HG02571 (cell line): ENCODE measurements around the gene RPTOR.

Source experiments
- ATAC-seq: cut with Tn5 transposase; IDR thresholded peaks from one replicate; pipeline ENCODE4 v1.9.1; 2021; ENCODE audit warnings: mild to moderate bottlenecking, moderate library complexity; ENCODE audit not compliant: unreplicated experiment

Gene RPTOR

GRCh38 chr17:80663781-80664206 lies 119.2 kb downstream of the RPTOR start:
- ATAC-seq = no peak

- ATAC-seq = no peak
Measured at GRCh38 chr17:80664217-80664790, 119.7 kb downstream of the RPTOR start.

GRCh38 chr17:80665792-80666191 lies 121.2 kb downstream of the RPTOR start:
- ATAC-seq = no peak

GRCh38 chr17:80666867-80667266 lies 122.2 kb downstream of the RPTOR start:
- ATAC-seq = no peak

- no peak for ATAC-seq
Measured at GRCh38 chr17:80667462-80668277, 123.0 kb downstream of the RPTOR start.

- no peak for ATAC-seq
Measured at GRCh38 chr17:80668375-80669148, 123.9 kb downstream of the RPTOR start.

- ATAC-seq = no peak
Measured at GRCh38 chr17:80671039-80671824, 126.6 kb downstream of the RPTOR start.

GRCh38 chr17:80671825-80672110 lies 127.1 kb downstream of the RPTOR start:
- ATAC-seq = no peak

- ATAC-seq = no peak
Measured at GRCh38 chr17:80673152-80673920, 128.7 kb downstream of the RPTOR start.

GRCh38 chr17:80675438-80676095 lies 130.9 kb downstream of the RPTOR start:
- ATAC-seq = no peak

GRCh38 chr17:80676096-80676466 lies 131.4 kb downstream of the RPTOR start:
- no peak for ATAC-seq

- no peak for ATAC-seq
Measured at GRCh38 chr17:80676564-80676963, 131.9 kb downstream of the RPTOR start.

GRCh38 chr17:80677214-80677756 lies 132.6 kb downstream of the RPTOR start:
- ATAC-seq = no peak

- ATAC-seq = no peak
Measured at GRCh38 chr17:80679816-80680215, 135.2 kb downstream of the RPTOR start.

- no peak for ATAC-seq
Measured at GRCh38 chr17:80681215-80681614, 136.6 kb downstream of the RPTOR start.

GRCh38 chr17:80682372-80682771 lies 137.7 kb downstream of the RPTOR start:
- ATAC-seq = no peak

- ATAC-seq = no peak
Measured at GRCh38 chr17:80683625-80684104, 139.0 kb downstream of the RPTOR start.

GRCh38 chr17:80687839-80688238 lies 143.2 kb downstream of the RPTOR start:
- ATAC-seq = no peak

- no peak for ATAC-seq
Measured at GRCh38 chr17:80689129-80689619, 144.5 kb downstream of the RPTOR start.
